Islet of Langerhans (tissue), 1 donor: ENCODE results near the gene RSPH9.
"Not testable (repeated sequence)": the region's sequence is repeated elsewhere in the genome, so short reads cannot be mapped to it uniquely, and the experiment has no call there.

Experiments
- FAIRE-seq: peaks from one replicate; lab custom pipeline; 2011; peaks lifted over from hg19 to GRCh38; lab: Jason Lieb, UNC

Gene RSPH9

GRCh38 chr6:43687437-43688347 is 42.9 kb downstream of the RSPH9 start, which contains the start of gene MRPS18A:
MRPS18A (minus strand) TSS chr6:43687791; CDS start chr6:43687779, 12 bp downstream.
- no peak for FAIRE-seq

GRCh38 chr6:43689421-43689820 is 44.6 kb downstream of the RSPH9 start:
- FAIRE-seq = no peak

GRCh38 chr6:43695215-43695966 is 50.6 kb downstream of the RSPH9 start:
- no peak for FAIRE-seq

GRCh38 chr6:43695967-43696291 is 51.1 kb downstream of the RSPH9 start:
- FAIRE-seq = no peak

- no peak for FAIRE-seq
These were observed 52.6 kb downstream of the RSPH9 start for GRCh38 chr6:43697421-43697820.

- no peak for FAIRE-seq
These were observed 53.9 kb downstream of the RSPH9 start for GRCh38 chr6:43698584-43699349.

GRCh38 chr6:43699564-43700186 is 54.8 kb downstream of the RSPH9 start:
- no peak for FAIRE-seq

GRCh38 chr6:43700939-43701560 is 56.2 kb downstream of the RSPH9 start:
- FAIRE-seq = not testable (repeated sequence)

GRCh38 chr6:43702171-43702533 is 57.3 kb downstream of the RSPH9 start:
- no peak for FAIRE-seq

- FAIRE-seq = no peak
These were observed 58.0 kb downstream of the RSPH9 start for GRCh38 chr6:43702534-43703440.

GRCh38 chr6:43703512-43704429 is 58.9 kb downstream of the RSPH9 start:
- no peak for FAIRE-seq

- no peak for FAIRE-seq
These were observed 61.2 kb downstream of the RSPH9 start for GRCh38 chr6:43705996-43706395.

GRCh38 chr6:43706788-43707187 is 62.0 kb downstream of the RSPH9 start:
- no peak for FAIRE-seq

GRCh38 chr6:43707269-43707668 is 62.4 kb downstream of the RSPH9 start:
- FAIRE-seq = no peak

- no peak for FAIRE-seq
These were observed 62.9 kb downstream of the RSPH9 start for GRCh38 chr6:43707767-43708166.

- FAIRE-seq = no peak
These were observed 64.2 kb downstream of the RSPH9 start for GRCh38 chr6:43708860-43709653.

- no peak for FAIRE-seq
These were observed 64.9 kb downstream of the RSPH9 start for GRCh38 chr6:43709654-43710303.

GRCh38 chr6:43710576-43710975 is 65.7 kb downstream of the RSPH9 start:
- no peak for FAIRE-seq
